NCI-H2171 (cell line): ENCODE data around the gene CARHSP1.
"Not testable (repeated sequence)": the region's sequence is repeated elsewhere in the genome, so short reads cannot be mapped to it uniquely, and the experiment has no call there.

ENCODE experiments used
- DNase-seq: peaks from one replicate; lab custom pipeline; 2025; lab: John Stamatoyannopoulos, UW

CARHSP1 gene

DNA sequence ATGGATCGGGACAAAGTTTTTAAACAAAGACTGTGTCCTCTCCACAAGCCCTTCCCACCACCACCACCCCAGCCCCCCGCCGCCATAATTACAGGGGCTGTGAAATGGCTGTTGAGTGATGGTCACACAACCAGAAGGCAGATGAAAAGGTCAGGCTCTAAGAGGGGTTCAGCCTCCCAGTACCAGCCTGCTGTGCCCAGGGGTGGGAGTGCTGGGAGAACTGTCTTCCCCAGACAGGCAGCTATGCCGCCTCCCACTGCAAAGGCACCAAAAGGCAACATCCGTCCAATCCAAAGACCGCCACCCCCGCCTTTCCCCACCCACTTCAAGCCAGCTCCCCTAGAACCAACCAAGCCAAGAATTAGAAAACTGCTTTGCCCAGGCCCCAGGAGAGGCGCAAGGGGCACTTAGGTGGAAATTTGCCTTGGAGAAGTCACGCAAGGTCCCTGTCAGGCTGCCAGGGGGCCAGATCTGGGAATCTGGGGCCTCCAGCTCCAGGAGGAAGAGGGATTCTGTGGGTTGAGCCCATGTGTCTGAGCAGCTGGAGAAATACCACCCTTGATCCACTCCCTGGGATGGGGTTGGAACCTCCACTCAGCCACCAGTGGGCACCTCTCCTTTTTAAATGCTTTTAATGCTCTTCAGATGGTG lies 14.4 kb downstream of the CARHSP1 start:
- DNase-seq, result no peak

DNA sequence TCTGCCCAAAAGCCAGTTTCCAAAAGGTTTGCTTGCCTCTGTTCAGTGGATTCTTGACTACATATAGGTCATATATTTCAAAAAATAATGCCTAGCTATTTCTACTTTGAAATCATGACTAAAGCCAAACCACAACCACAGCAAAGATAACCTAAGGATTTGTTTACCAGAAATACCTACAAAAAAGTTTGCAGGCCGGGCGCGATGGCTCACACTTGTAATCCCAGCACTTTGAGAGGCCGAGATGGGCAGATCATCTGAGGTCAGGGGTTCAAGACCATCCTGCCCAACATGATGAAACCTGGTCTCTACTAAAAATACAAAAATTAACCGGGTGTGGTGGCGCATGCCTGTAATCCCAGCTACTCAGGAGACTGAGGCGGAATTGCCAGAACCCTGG lies 15.2 kb downstream of the CARHSP1 start:
- no peak for DNase-seq

GRCh38 chr16:8853150-8853549 lies 15.7 kb downstream of the CARHSP1 start:
- DNase-seq, result no peak

DNA sequence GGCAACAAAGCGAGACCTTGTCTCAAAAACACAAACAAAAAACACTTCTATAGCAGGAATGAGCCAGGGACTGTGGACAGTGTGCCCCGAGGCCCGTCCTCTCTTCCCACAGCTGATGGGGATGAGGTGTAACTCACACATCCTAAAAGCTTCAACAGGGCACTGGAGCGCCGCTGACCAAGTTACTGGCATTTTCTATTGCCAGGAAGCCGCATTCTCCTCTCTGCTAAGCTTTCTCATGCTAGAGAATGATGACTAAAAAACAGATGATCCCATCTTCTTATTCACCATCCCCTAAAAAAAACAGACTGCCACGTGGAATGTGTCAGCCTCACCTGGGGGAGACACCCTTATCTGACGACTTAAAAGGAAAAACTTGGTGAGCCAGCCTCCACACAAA lies 16.3 kb downstream of the CARHSP1 start:
- DNase-seq, result no peak

DNA sequence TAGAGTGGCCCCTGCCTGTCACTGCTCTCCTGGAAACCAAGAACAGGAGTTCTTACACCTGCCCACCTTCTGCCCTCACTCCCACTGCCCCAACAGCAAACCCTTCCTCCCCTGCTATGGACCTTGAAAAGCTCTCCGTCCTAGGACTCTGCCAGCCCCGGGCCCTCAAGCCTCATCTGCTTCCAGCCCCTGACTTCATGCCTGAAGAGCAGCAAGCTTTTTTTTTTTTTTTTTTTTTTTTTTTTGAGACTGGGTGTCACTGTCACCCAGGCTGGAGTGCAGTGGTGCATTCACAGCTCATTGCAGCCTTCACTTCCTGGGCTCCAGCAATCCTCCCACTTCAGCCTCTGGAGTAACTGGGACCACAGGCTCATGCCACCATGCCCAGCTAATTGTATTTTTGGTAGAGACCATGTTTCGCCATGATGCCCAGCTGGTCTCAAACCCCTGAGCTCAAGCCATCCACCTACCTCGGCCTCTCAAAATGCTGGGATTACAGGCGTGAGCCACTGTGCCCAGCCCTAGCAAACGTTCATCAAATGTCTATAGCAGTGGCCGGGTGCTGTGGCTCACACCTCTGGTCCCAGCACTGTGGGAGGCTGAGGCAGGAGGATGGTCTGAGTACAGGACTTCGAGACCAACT lies 16.9 kb downstream of the CARHSP1 start:
- no peak for DNase-seq

DNA sequence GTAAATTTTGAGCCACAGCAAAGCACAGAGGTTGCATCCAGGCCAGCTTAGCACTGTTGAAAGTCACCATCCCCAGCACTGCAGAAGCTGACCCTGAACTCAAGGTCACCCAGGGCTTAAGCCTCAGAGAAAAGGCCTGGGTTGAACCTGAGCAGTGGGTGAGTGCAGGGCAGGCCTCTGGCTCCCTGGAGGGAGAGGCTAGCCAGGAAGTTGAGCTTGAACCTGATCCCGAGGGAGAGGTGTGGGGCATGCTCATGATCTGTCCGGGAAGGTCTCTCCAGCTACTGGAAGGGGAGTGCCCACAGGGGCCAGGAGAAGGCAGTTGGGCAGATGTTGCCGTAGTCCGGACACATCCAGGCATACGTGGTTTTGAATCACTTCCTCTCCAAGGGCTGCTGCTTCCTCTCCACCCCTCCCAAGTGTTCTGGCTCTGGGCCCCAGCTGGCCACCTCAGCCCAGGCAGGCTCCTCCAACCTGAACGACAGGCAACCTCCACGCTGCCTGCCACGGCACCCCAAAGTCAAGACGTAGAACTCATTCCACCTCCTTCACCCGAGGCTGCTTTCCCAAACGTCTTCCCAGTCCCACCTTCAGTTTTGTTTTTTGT lies 18.4 kb downstream of the CARHSP1 start:
- no peak for DNase-seq

- DNase-seq, result no peak
These were observed 19.3 kb downstream of the CARHSP1 start for GRCh38 chr16:8849411-8850011.

DNA sequence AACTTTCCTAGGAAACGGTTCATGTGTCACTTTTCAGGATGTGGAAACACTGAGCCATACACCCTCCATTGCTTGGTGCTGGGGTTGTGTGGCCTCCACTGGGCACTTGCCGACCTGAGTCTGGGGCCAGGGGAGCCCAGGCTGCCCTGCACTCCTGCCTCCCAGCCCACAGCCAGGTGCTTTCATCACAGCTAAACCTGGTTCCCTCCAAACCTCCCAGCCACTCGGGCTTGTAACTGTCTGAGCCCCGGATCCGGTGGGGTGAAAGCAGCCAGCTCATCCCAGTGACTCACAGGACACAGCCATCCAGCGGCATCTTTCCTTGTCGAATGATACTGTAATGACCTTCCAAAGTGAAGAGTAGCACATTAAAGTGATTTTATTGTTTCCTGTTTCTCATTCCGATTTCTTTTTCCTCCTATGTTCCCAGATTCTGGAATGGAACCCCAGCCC lies 19.8 kb downstream of the CARHSP1 start:
- no peak for DNase-seq

DNA sequence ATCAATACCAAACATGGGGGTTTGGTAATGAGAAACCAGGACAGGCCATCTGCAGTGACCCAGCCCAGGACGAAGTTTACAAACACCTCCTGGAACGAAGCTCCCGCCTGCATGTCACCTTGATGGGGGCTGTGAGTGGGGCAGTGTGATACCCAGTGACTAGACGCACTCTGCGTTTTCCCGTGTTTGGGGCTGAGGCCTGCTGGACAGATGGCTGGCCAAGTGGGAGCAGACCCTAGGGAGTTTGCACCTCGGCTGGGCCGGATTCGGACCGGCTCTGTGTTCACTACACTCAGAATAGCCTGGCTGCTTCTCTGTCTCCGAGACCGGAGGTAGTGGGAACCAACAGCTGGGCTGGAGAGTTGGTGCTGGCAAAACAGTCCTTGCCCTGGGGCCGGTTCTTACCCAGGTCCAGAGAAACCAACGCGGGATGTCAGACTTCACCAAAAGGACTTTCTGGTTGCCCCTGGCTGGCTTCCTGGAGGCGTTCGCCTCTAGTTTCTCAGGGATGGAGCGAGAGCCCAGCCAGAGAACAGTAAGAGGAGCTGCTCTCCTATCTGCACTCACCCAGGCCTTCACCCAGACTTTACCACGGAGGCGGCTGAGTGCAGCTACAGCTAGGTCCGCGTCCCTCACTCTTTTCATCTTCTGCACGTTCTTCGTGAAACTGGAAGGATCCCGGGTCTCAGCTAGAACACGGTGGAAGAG lies 20.4 kb downstream of the CARHSP1 start:
- DNase-seq, result no peak

DNA sequence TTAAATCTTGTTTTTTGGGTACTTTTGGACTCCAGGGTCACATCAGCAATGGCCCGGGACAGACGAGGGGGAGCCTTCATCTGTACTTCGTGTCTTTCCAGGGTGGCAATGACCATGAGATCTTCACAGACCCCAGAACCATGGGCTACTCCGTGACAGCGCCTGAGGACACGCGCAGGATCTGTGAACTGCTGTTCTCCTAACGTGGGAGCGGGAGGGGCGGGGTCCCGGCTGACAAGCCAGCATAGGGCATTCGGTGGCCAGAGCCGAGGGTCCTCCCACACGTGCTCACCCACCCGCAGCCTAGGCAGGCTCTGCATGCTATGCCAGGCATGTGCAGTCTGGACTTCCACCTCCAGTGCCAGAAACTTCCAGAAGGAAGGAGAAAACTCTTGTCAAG lies 21.2 kb downstream of the CARHSP1 start:
- no peak for DNase-seq

GRCh38 chr16:8847145-8847544 lies 21.7 kb downstream of the CARHSP1 start:
- DNase-seq, result no peak

DNA sequence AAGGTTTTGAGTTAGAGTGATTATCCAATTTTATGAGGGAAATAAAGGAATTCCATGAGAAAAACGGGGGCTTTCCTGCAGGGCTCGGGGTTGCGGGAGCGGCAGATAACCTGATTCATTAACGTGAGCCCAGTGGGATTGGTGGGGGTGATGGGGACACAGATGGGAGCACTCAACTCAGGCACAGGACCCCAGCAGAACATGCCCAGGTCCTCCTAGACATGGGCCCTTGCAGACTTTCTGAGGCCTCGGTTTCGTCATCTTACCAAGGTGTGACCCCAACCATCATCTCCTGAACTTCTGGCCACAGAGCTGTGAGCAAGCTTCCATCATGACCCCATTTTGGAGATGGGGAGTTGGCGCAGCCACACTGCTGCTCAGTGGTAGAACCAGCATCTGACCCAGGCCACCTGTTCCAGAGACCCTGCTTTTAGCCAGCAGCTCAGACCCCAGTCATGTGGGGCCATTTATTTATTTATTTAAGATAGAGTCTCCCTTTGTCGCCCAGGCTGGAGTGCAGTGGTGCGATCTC lies 22.3 kb downstream of the CARHSP1 start:
- no peak for DNase-seq

DNA sequence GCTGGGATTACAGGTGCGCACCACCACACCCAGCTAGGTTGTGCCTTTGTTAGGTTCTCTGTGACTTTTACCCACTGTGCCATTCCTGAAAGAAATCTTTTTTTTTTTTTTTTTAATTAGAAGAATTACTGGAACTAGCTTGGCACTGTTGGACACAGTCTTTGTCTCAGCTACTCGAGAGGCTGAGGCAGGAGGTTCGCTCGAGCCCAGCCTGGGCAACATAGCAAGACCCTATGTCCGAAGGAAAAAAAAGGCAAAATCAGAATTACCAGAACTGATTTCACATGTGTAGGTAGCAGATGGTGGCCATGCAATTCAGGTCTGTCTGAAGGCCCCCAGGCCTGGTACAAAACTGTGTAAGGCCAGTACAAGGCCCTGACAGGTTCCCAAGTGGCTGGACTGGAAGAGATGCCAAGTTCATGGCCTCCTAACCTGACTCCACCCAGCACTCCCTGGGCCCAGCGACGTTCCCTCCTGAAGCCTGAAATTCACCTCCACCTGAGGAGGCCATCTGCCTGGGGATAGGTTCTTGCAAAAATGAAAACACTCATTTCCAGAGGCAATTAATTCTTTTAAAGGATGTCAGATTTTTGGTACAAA lies 23.0 kb downstream of the CARHSP1 start:
- no peak for DNase-seq

DNA sequence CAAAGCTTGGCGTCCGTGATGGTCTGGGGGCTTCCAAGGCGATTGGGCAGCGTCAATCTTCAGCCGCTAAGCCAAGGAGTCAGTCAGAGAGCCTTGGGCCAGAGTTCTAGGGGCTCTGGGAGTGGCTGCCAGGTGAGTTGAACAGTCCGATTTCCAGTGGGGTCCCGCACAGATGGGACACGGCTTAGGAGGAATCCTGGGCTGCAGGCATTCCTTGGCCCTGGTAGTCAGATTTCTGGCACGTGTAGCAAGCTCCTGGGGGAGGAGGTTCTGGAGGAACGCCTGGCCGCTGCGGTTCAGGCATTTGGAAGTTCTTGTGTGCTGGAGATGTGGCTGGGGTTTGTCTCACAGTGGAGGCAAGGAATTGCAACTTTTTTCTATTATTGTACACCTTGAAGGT lies 25.5 kb downstream of the CARHSP1 start:
- not testable (repeated sequence) for DNase-seq

- DNase-seq, result peak; percentile 22
These were observed 26.8 kb downstream of the CARHSP1 start for GRCh38 chr16:8842016-8842415.

DNA sequence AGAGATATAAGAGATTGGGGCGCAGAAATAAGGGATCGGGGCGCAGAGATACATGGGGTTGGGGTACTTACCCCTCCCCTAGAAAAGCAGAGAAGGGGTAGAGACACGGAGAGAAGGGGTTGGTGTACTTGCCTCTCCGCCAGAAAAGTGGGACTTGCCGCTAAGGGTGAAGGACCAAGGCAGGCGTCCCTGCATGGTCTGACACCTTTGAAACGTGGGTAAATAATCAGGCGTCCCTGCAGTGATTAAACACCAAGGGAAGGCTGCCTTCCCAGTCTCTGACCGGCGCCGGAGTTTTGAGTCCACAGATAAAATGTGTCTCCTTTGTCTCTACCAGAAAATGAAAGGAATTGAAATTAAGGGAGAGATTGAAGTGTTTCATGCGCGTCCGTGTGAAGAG lies 31.2 kb downstream of the CARHSP1 start:
- not testable (repeated sequence) for DNase-seq

DNA sequence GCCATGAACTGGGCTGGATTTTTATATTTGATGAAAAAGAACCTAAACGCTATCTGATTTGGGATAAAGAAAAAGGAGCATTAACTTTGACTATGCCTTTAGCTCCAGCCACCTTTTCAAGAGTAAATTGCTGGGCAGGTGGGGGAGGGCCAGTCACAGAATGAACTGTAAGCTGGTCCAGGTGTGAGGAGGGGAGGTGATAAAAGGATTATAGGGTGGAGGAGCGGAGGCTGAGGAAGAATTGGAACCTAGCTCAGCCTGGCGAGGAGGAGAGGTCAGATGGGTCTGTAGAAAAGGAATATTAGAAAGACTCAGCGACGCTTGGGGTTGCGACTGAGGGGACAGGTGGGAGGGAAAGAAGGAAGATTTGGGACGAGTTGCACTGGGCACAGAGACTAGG lies 32.0 kb downstream of the CARHSP1 start:
- not testable (repeated sequence) for DNase-seq

GRCh38 chr16:8832717-8833105 lies 36.1 kb downstream of the CARHSP1 start:
- no peak for DNase-seq

GRCh38 chr16:8831871-8832716 lies 36.7 kb downstream of the CARHSP1 start:
- no peak for DNase-seq

DNA sequence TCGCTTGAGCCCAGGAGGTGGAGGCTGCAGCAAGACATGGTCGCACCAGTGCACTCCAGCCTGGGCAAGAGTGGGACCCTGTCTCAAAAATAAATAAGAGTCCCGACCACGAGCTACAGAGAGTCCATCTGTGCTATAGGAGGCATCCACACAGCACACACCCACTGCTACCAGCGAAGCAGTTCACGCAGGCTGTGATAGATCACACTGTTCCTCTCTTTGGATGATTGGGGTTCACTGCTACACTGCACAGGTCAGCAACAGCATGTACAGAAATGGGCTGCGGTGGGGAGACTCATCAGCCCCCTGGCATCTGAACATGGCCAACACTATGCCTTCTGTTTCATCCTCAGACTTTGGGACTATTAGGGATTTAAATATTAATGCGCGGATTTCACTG lies 37.4 kb downstream of the CARHSP1 start:
- DNase-seq, result no peak
